ENCODE data around the gene GPR158.

GPR158 gene

DNA sequence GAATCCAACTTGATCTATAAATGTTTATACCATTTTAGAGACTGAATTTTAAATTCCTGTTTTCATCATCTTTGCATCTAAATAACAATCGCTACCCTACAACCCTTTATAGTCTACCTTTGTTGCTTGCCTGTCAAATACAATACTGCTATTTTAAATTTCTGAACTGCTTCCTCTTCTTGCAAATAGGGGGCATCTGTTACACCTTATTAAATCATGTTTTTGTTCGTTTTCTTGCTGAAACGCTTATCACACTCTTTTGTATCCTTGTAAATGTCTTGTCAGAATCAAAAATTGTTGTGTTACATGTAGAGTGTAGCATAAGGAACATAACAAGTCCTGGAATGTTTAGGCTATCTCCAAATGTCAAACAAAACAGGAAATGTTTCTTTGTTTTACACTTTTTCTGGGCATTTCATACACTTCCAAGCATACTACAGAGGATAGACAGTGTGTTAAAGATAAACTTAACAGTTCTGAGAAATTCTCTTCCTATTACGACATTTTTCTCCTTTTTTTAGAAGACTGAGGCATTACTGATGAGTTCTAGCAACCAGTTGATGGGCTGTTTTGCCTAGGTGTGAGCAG is 281.3 kb downstream of the GPR158 start:
- Histone ChIP-seq H3K4me2 (ENCODE audit: low read depth, low read length, poor library complexity, severe bottlenecking) (no peak overlapping the region), H3K27me3 (ENCODE audit: insufficient read depth, low read length, poor library complexity, severe bottlenecking) (no peaks in the 10 kb centered on the region), H2AFZ (ENCODE audit: low read length) (peak overlapping the region; percentile 71; the same call in 1 of the 2 replicates), H4K20me1 (ENCODE audit: insufficient read depth, low read length, poor library complexity, severe bottlenecking) (no peaks in the 10 kb centered on the region), H3K9me3 (ENCODE audit: insufficient read depth, low read depth, low read length) (no peaks in the 10 kb centered on the region), H3K4me3 (ENCODE audit: low read length, poor library complexity, severe bottlenecking) (no peak overlapping the region), H3K9me2 (replicated peaks; ENCODE audit: low read depth, low read length) (no peaks in the 10 kb centered on the region), H3K79me2 (ENCODE audit: insufficient read depth, low read length) (no peaks in the 10 kb centered on the region), H3K36me3 (ENCODE audit: insufficient read depth, low read length) (no peaks in the 10 kb centered on the region), H3K9ac (ENCODE audit: low read depth, low read length, poor library complexity, severe bottlenecking) (no peak overlapping the region), H3F3A (ENCODE audit: low read depth) (no peaks in the 10 kb centered on the region), H3K4me1 (ENCODE audit: insufficient read depth, low read length, poor library complexity, severe bottlenecking) (no peaks in the 10 kb centered on the region)
- TF ChIP-seq, protein P1, sequence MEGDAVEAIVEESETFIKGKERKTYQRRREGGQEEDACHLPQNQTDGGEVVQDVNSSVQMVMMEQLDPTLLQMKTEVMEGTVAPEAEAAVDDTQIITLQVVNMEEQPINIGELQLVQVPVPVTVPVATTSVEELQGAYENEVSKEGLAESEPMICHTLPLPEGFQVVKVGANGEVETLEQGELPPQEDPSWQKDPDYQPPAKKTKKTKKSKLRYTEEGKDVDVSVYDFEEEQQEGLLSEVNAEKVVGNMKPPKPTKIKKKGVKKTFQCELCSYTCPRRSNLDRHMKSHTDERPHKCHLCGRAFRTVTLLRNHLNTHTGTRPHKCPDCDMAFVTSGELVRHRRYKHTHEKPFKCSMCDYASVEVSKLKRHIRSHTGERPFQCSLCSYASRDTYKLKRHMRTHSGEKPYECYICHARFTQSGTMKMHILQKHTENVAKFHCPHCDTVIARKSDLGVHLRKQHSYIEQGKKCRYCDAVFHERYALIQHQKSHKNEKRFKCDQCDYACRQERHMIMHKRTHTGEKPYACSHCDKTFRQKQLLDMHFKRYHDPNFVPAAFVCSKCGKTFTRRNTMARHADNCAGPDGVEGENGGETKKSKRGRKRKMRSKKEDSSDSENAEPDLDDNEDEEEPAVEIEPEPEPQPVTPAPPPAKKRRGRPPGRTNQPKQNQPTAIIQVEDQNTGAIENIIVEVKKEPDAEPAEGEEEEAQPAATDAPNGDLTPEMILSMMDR (conservative IDR thresholded peaks at IDR 0.05; ENCODE audit: low read length) = peak; percentile 29
- TF ChIP-seq EZH2phosphoT487 (IDR thresholded peaks at IDR 0.05; ENCODE audit: borderline replicate concordance) = no peak

DNA sequence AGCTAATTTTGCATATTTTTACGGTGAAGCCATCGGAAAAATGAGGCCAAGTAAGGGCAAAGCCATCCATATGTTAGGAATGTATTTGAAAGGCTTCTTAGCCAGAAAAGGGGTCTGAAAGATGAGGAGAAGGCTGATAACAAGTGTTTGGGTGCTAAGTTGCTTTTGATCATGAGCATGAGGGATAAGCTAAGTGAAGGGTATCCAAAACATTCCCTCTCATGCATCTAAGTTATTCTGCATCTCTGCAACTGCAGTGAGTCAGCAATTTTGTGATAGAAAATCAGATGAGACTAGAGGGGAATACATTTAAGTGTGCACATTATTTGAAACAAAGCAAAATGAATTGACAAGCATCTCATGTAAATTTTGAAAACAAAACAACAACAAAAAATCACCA is 282.8 kb downstream of the GPR158 start:
- no peaks in the 10 kb centered on the region for H3K36me3 ChIP-seq (ENCODE audit: insufficient read depth, low read length)
- no peaks in the 10 kb centered on the region for H3F3A ChIP-seq (ENCODE audit: low read depth)
- no peak overlapping the region for H3K4me2 ChIP-seq (ENCODE audit: low read depth, low read length, poor library complexity, severe bottlenecking)
- H2AFZ ChIP-seq (ENCODE audit: low read length) = no peak overlapping the region
- H3K27me3 ChIP-seq (ENCODE audit: insufficient read depth, low read length, poor library complexity, severe bottlenecking) = no peaks in the 10 kb centered on the region
- TF ChIP-seq, protein P1 (conservative IDR thresholded peaks at IDR 0.05; ENCODE audit: low read length) = no peak
- no peak for TF ChIP-seq EZH2phosphoT487 (IDR thresholded peaks at IDR 0.05; ENCODE audit: borderline replicate concordance)
- H3K4me3 ChIP-seq (ENCODE audit: low read length, poor library complexity, severe bottlenecking) = no peak overlapping the region
- H3K79me2 ChIP-seq (ENCODE audit: insufficient read depth, low read length) = no peaks in the 10 kb centered on the region
- H3K9ac ChIP-seq (ENCODE audit: low read depth, low read length, poor library complexity, severe bottlenecking) = no peak overlapping the region
- no peaks in the 10 kb centered on the region for H3K9me3 ChIP-seq (ENCODE audit: insufficient read depth, low read depth, low read length)
- H3K9me2 ChIP-seq (replicated peaks; ENCODE audit: low read depth, low read length) = no peaks in the 10 kb centered on the region
- H3K4me1 ChIP-seq (ENCODE audit: insufficient read depth, low read length, poor library complexity, severe bottlenecking) = no peaks in the 10 kb centered on the region
- H4K20me1 ChIP-seq (ENCODE audit: insufficient read depth, low read length, poor library complexity, severe bottlenecking) = no peaks in the 10 kb centered on the region

DNA sequence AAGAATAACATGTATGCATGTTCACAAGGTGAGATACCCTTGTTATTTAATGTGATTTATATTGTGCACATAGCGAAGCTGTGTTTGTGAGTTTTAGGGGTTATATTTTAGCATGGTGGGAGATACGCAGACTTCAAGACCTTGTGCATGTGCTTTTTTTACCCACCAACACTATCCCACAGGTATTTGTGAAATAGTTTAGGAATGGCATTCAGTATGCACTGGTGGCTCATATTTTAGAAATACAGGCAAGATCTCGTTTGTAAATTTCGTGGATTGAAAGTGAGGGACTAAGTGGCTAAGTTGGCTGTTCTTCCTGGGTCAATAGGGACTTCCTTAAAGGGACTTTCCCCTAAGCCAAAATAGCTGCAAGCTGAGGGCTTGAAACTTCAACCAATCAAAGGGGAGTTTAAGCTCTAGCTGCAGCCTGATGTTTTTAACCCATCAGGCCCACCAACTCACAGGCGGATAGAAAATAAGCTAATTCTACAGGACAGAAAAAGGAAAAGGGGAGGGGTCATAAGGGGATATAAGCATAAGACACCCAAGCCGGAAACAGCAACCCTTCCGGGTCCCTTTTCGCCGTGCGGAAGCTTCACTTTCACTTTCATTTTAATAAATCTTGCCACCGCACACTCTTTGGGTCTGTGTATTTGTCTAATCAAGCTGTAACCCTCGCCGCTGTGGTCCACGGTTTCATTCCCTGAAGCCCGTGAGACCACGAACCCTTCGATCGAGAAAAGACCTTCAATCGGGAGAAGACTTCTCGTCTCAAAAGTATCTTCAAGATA is 291.0 kb downstream of the GPR158 start:
- no peaks in the 10 kb centered on the region for H3K27me3 ChIP-seq (ENCODE audit: insufficient read depth, low read length, poor library complexity, severe bottlenecking)
- H3K4me2 ChIP-seq (ENCODE audit: low read depth, low read length, poor library complexity, severe bottlenecking) = peak overlapping the region; percentile 87
- H3K36me3 ChIP-seq (ENCODE audit: insufficient read depth, low read length) = no peaks in the 10 kb centered on the region
- peaks cover 13% of the 10 kb centered on the region for H3K79me2 ChIP-seq (ENCODE audit: insufficient read depth, low read length)
- H3K4me3 ChIP-seq (ENCODE audit: low read length, poor library complexity, severe bottlenecking) = peak overlapping the region; percentile 82
- no peaks in the 10 kb centered on the region for H3K4me1 ChIP-seq (ENCODE audit: insufficient read depth, low read length, poor library complexity, severe bottlenecking)
- no peaks in the 10 kb centered on the region for H3K9me2 ChIP-seq (replicated peaks; ENCODE audit: low read depth, low read length)
- peak overlapping the region; percentile 75 for H2AFZ ChIP-seq (ENCODE audit: low read length)
- H3K9ac ChIP-seq (ENCODE audit: low read depth, low read length, poor library complexity, severe bottlenecking) = peak overlapping the region; percentile 90
- H3F3A ChIP-seq (ENCODE audit: low read depth) = 0 out of 2 replicates have a peak, but pooled peaks cover 3% of the 10 kb centered on the region
- no peaks in the 10 kb centered on the region for H3K9me3 ChIP-seq (ENCODE audit: insufficient read depth, low read depth, low read length)
- TF ChIP-seq, protein P1 (conservative IDR thresholded peaks at IDR 0.05; ENCODE audit: low read length) = no peak
- no peak for TF ChIP-seq EZH2phosphoT487 (IDR thresholded peaks at IDR 0.05; ENCODE audit: borderline replicate concordance)
- no peaks in the 10 kb centered on the region for H4K20me1 ChIP-seq (ENCODE audit: insufficient read depth, low read length, poor library complexity, severe bottlenecking)
